SK-N-MC (cell line): Measurements from ENCODE around the gene POP4.

ENCODE experiments used
- FOXP2 ChIP-seq: optimal IDR thresholded peaks from 2 replicates; pipeline ENCODE3; 2011; ENCODE audit warnings: mild to moderate bottlenecking, moderate library complexity; ENCODE audit not compliant: insufficient read depth; ENCODE audit errors: extremely low read length, control extremely low read depth
- POLR2AphosphoS5 ChIP-seq: IDR thresholded peaks from 2 replicates; pipeline ENCODE4 v1.6.1; 2012; ENCODE audit warnings: mild to moderate bottlenecking, low read depth, low read length, borderline replicate concordance

DNA sequence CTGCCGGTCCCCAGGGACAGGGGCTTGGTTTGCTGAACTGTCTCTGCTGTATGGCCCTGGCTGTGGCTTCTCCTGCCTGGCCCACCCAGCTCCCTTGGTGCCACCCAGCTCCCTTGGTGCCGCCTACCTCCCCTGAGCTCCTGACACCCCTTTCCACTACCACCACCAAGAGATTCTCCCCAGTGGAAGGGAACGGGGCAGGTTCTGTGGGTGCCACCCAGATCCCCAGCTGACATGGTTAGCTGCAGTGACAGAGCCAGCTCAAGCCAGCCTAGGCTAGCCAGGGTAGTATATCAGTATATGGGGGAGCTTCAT lies 28.5 kb upstream of the POP4 start:
- TF ChIP-seq FOXP2 (no peak), POLR2AphosphoS5 (no peak)
